Esophagus squamous epithelium (tissue), 5 donors: ENCODE results near the gene LARP7. TPM values are rescaled to one million over a fixed set of nuclear protein-coding genes. Genes with fewer than 3 reads are reported as not detected.

ENCODE experiments used
- DNase-seq: peaks from one replicate; lab custom pipeline; 2025; lab: John Stamatoyannopoulos, UW
- H3K27ac ChIP-seq, 4 donors: fragments of 200-600 bp; sonication (generic); one replicate each; pipeline ENCODE4 v1.5.1; 2016 to 2019; ENCODE audit warnings: mild to moderate bottlenecking in 1 of 4
- H3K27me3 ChIP-seq, 4 donors: fragments of 200-600 bp; sonication (generic); 1 replicate in 3 of 4; 2 replicates in 1 of 4; pipeline versions ENCODE4 v1.5.1 to v1.6.0; 2017 to 2021; ENCODE audit warnings: antibody characterized with exemption in 1 of 4
- H3K36me3 ChIP-seq, 3 donors: fragments of 200-600 bp; sonication (generic); one replicate each; pipeline ENCODE4 v1.5.1; 2016 to 2019
- H3K4me1 ChIP-seq, 3 donors: fragments of 200-600 bp; sonication (generic); one replicate each; pipeline ENCODE4 v1.5.1; 2017 to 2019
- H3K4me3 ChIP-seq, 4 donors: fragments of 200-600 bp; sonication (generic); 1 replicate in 3 of 4; 2 replicates in 1 of 4; pipeline ENCODE4 v1.5.1; 2016 to 2019; ENCODE audit warnings: mild to moderate bottlenecking in 2 of 4, moderate library complexity in 1 of 4
- H3K9me3 ChIP-seq, 3 donors: fragments of 200-600 bp; sonication (generic); one replicate each; pipeline ENCODE4 v1.5.1; 2016 to 2019
- CTCF ChIP-seq, 6 experiments: fragments of 450-650 bp in 4 of 6; fragments of 200-600 bp in 2 of 6; sonication (generic) in 2 of 6; IDR thresholded peaks; one replicate each; pipeline ENCODE4 v1.5.1; 2016 to 2019; ENCODE audit warnings: antibody characterized with exemption in 6 of 6, mild to moderate bottlenecking in 4 of 6, moderate library complexity in 4 of 6
- POLR2A ChIP-seq, 4 donors: fragments of 450-650 bp; IDR thresholded peaks; one replicate each; pipeline ENCODE4 v1.6.1; 2017; ENCODE audit warnings: antibody characterized with exemption in 4 of 4, mild to moderate bottlenecking in 4 of 4, moderate library complexity in 3 of 4
- WGBS, 2 donors: methylation state at CpG; one replicate each; pipeline ENCODE4 v1.1.5; 2018; 5-methylcytosine and 5-hydroxymethylcytosine counted together
- intact Hi-C: fragments of 100-400 bp; cut with DNase I; formaldehyde crosslinking; loops from one replicate; pipeline ENCODE4 v1.15.0; 2022
- total RNA-seq, 4 donors: library from RNA; depleted of rRNA; stranded (reverse); fragments of >200 nt; gene quantifications; one replicate each; pipeline ENCODE4 v1.1.0, GENCODE V29; 2016
- donor health status: DM: yes; HTN: yes; CAD: no.

LARP7 gene
- 10 to 100 TPM; 21.0 to 38.1 (median 30.1) TPM for total RNA-seq

GRCh38 chr4:112636688-112637551 is at the start of gene LARP7, which contains the start of gene ZGRF1:
TSS of gene LARP7 (plus strand) at chr4:112637143. CDS start at chr4:112644670, 7,527 bp downstream.
TSS of gene ZGRF1 (minus strand) at chr4:112636909. CDS start at chr4:112633176, 3,733 bp downstream.
- Histone ChIP-seq H3K4me1 (peaks cover 10 to 35% (median 12%) of the 10 kb centered on the region in 3 donors), H3K27me3 (no peaks in the 10 kb centered on the region), H3K4me3 (peak within 1 kb of the TSS; percentile 47 to 81 (median 69)), H3K9me3 (no peaks in the 10 kb centered on the region), H3K27ac (peak within 1 kb of the TSS; percentile 87 to 98 (median 95)), H3K36me3 (peaks cover 0 to 9% (median 0%) of the 10 kb centered on the region in 3 donors)
- intact Hi-C loops: loop anchor here (10.0 kb wide), 2 partner anchors 128 to 298 kb away; no protein-coding TSS in a partner anchor
- peak; percentile 97 to 99 (median 99) for TF ChIP-seq CTCF (IDR thresholded peaks at IDR 0.05)
- TF ChIP-seq POLR2A (IDR thresholded peaks at IDR 0.05): peak in 2 of 4 donors; percentile 41 to 71
- WGBS, 2 donors: 0% methylated on average over 38 to 47 of the region's 66 CpGs
- DNase-seq: peak; percentile 96

DNA sequence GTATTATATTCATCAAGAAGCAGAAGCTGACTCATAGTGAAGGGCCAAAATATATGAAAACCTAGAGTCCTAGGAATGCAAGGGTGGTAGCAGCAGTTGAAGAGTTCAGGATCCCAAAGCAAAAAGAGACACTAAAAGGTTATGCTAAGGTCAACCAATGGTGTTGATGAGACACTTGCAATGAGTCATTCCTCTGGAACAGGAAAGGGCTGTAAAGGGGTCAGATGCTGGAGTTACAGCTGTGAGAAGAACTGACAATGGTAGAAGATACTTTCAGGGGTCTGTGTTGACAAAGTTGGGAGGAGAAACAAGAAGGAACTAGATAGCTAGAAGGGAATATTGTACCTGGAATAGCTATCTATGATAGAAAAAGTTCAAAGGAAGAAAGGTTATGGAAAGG is 47.7 kb upstream of the LARP7 start:
- H3K4me1 ChIP-seq: no peaks in the 10 kb centered on the region
- no peak overlapping the region for H3K4me3 ChIP-seq
- H3K36me3 ChIP-seq: no peaks in the 10 kb centered on the region
- intact Hi-C loops: no loop called here
- no peak overlapping the region for H3K27ac ChIP-seq
- DNase-seq: no peak
- no peaks in the 10 kb centered on the region for H3K9me3 ChIP-seq
- H3K27me3 ChIP-seq: no peaks in the 10 kb centered on the region
- TF ChIP-seq CTCF (IDR thresholded peaks at IDR 0.05): no peak

GRCh38 chr4:112591593-112591992 is 45.4 kb upstream of the LARP7 start:
- Histone ChIP-seq H3K9me3 (no peaks in the 10 kb centered on the region), H3K27me3 (no peaks in the 10 kb centered on the region), H3K36me3 (no peaks in the 10 kb centered on the region), H3K4me1 (no peaks in the 10 kb centered on the region), H3K27ac (no peak overlapping the region), H3K4me3 (no peak overlapping the region)
- TF ChIP-seq CTCF (IDR thresholded peaks at IDR 0.05): no peak
- TF ChIP-seq POLR2A (IDR thresholded peaks at IDR 0.05): no peak
- intact Hi-C loops: no loop called here
- DNase-seq: no peak
- 56 to 70% methylated on average over 1 of the region's 1 CpG for WGBS, 2 donors

GRCh38 chr4:112592717-112593116 is 44.2 kb upstream of the LARP7 start:
- Histone ChIP-seq H3K4me1 (no peaks in the 10 kb centered on the region), H3K27ac (no peak overlapping the region), H3K9me3 (no peaks in the 10 kb centered on the region), H3K36me3 (no peaks in the 10 kb centered on the region), H3K27me3 (no peaks in the 10 kb centered on the region), H3K4me3 (no peak overlapping the region)
- intact Hi-C loops: no loop called here
- TF ChIP-seq POLR2A (IDR thresholded peaks at IDR 0.05): no peak
- TF ChIP-seq CTCF (IDR thresholded peaks at IDR 0.05): no peak
- DNase-seq: no peak

DNA sequence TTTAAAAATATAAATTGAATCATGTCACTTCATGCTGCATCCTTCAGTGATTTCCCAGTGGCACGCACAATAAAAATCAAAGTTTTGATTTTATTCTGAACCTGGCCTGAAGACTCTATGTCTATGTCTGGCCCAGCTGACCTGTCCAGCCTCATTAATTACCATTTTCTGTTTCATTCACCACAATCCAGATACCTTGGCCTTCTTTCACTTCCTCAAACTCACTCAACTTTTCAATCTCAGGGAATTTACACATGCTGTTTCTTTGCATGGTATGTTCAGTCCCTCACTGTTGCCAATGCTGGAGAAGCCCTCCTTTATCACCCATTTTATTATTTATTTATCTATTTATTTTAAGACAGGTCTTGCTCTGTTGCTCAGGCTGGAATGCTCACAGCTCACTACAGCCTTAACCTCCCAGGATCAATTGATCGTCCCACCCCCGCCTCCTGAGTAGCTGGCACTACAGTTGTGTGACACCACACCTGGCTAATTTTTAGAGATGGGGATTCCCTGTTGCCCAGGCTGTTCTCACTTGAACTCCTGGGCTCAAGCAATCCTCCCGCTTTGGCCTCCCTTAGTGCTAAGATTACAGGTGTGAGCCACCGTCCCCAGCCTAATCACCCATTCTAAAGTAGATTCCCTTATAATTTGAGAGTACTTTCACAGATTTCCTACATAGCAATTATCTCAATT is 43.4 kb upstream of the LARP7 start:
- no peaks in the 10 kb centered on the region for H3K27me3 ChIP-seq
- H3K36me3 ChIP-seq: no peaks in the 10 kb centered on the region
- intact Hi-C loops: no loop called here
- WGBS, 2 donors: 95 to 97% methylated on average over 4 to 5 of the region's 5 CpGs
- no peak for TF ChIP-seq POLR2A (IDR thresholded peaks at IDR 0.05)
- no peak for TF ChIP-seq CTCF (IDR thresholded peaks at IDR 0.05)
- H3K27ac ChIP-seq: no peak overlapping the region
- no peaks in the 10 kb centered on the region for H3K4me1 ChIP-seq
- no peaks in the 10 kb centered on the region for H3K9me3 ChIP-seq
- H3K4me3 ChIP-seq: no peak overlapping the region
- no peak for DNase-seq
